CD4-positive, alpha-beta T cell treated with Interleukin-21 for 1 hour (primary cell): Measurements from ENCODE around the gene CDKN2A.
A peak's percentile ranks its signal among the peaks of the same experiment; 100 is the strongest.
"Not testable (repeated sequence)": the region's sequence is repeated elsewhere in the genome, so short reads cannot be mapped to it uniquely, and the experiment has no call there.

Experiments
- DNase-seq: peaks from one replicate; pipeline ENCODE4 v3.0.0-alpha.2; 2020

Gene CDKN2A

GRCh38 chr9:21976334-21976875 is 17.8 kb downstream of the CDKN2A start:
- DNase-seq, result no peak

- DNase-seq, result peak; percentile 40
Measured at GRCh38 chr9:21974722-21975409, 19.3 kb downstream of the CDKN2A start.

GRCh38 chr9:21974343-21974721 is 19.9 kb downstream of the CDKN2A start:
- DNase-seq, result no peak

- DNase-seq, result no peak
Measured at GRCh38 chr9:21972361-21972760, 21.8 kb downstream of the CDKN2A start.

- no peak for DNase-seq
Measured at GRCh38 chr9:21970800-21971640, 23.2 kb downstream of the CDKN2A start.

- DNase-seq, result no peak
Measured at GRCh38 chr9:21969951-21970799, 24.0 kb downstream of the CDKN2A start.

GRCh38 chr9:21969011-21969940 is 24.9 kb downstream of the CDKN2A start:
- DNase-seq, result no peak

GRCh38 chr9:21968331-21969010 is 25.7 kb downstream of the CDKN2A start:
- DNase-seq, result no peak

- no peak for DNase-seq
Measured at GRCh38 chr9:21967702-21968101, 26.5 kb downstream of the CDKN2A start.

GRCh38 chr9:21967169-21967568 is 27.0 kb downstream of the CDKN2A start:
- no peak for DNase-seq

- DNase-seq, result no peak
Measured at GRCh38 chr9:21966140-21966851, 27.9 kb downstream of the CDKN2A start.

GRCh38 chr9:21965401-21965951 is 28.7 kb downstream of the CDKN2A start:
- DNase-seq, result peak; percentile 58

GRCh38 chr9:21964925-21965385 is 29.2 kb downstream of the CDKN2A start:
- DNase-seq, result peak; percentile 73

GRCh38 chr9:21961569-21961968 is 32.6 kb downstream of the CDKN2A start:
- DNase-seq, result no peak

- not testable (repeated sequence) for DNase-seq
Measured at GRCh38 chr9:21959268-21959667, 34.9 kb downstream of the CDKN2A start.

GRCh38 chr9:21958833-21959232 is 35.4 kb downstream of the CDKN2A start:
- no peak for DNase-seq

GRCh38 chr9:21945606-21946005 is 48.6 kb downstream of the CDKN2A start:
- DNase-seq, result no peak

- DNase-seq, result no peak
Measured at GRCh38 chr9:21943464-21943863, 50.7 kb downstream of the CDKN2A start.

GRCh38 chr9:21941337-21941995 is 52.7 kb downstream of the CDKN2A start:
- DNase-seq, result no peak

GRCh38 chr9:21936161-21936560 is 58.0 kb downstream of the CDKN2A start:
- no peak for DNase-seq
